A673 (cell line): ENCODE data around the gene WASF1.

ENCODE experiments used
- EZH2 ChIP-seq: fragments of 200-600 bp; sonication (generic); IDR thresholded peaks from 2 replicates; pipeline ENCODE4 v1.6.1; 2017; ENCODE audit warnings: borderline replicate concordance, low read depth, mild to moderate bottlenecking, mixed read lengths, antibody characterized with exemption, low read length; ENCODE audit not compliant: poor library complexity, severe bottlenecking
- TF ChIP-seq, protein P1 (sequence below): fragments of 300-800, 200-600 bp; sonication (generic); conservative IDR thresholded peaks from 2 replicates; pipeline ENCODE4 v1.5.1; 2017; ENCODE audit warnings: low read depth, mild to moderate bottlenecking, antibody characterized with exemption, low read length, moderate library complexity, mixed read lengths

- TF ChIP-seq, protein P1, sequence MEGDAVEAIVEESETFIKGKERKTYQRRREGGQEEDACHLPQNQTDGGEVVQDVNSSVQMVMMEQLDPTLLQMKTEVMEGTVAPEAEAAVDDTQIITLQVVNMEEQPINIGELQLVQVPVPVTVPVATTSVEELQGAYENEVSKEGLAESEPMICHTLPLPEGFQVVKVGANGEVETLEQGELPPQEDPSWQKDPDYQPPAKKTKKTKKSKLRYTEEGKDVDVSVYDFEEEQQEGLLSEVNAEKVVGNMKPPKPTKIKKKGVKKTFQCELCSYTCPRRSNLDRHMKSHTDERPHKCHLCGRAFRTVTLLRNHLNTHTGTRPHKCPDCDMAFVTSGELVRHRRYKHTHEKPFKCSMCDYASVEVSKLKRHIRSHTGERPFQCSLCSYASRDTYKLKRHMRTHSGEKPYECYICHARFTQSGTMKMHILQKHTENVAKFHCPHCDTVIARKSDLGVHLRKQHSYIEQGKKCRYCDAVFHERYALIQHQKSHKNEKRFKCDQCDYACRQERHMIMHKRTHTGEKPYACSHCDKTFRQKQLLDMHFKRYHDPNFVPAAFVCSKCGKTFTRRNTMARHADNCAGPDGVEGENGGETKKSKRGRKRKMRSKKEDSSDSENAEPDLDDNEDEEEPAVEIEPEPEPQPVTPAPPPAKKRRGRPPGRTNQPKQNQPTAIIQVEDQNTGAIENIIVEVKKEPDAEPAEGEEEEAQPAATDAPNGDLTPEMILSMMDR: no peak
- no peak for TF ChIP-seq EZH2
Measured at GRCh38 chr6:110103260-110103659, 76.2 kb downstream of the WASF1 start.
